RWPE1 (cell line): ENCODE measurements around the gene HTT-AS.

ENCODE experiments used
- CTCF ChIA-PET: fragments of 350-600 bp; sonication (Branson Sonifier 250); formaldehyde crosslinking; extraction: SDS; loops from one replicate; lab custom pipeline; 2021; lab: Yijun Ruan, JAX
- POLR2A ChIA-PET: fragments of 400-600 bp; formaldehyde crosslinking; extraction: SDS; loops from one replicate; lab custom pipeline; 2020; ENCODE audit warnings: antibody characterized with exemption; ENCODE audit not compliant: low non-redundant PET; lab: Yijun Ruan, JAX
- DNase-seq: peaks from one replicate; pipeline ENCODE4 v3.0.0; 2012; ENCODE audit warnings: low spot score
- H3K27ac ChIP-seq: fragments of 450-650 bp; 2 replicates; pipeline ENCODE4 v1.5.1; 2017
- CTCF ChIP-seq: fragments of 450-650 bp; conservative IDR thresholded peaks from 2 replicates; pipeline ENCODE4 v1.5.1; 2017; ENCODE audit warnings: low read depth, mild to moderate bottlenecking

HTT-AS gene

GRCh38 chr4:3016961-3017360 lies 57.4 kb downstream of the HTT-AS start:
- no peak overlapping the region for H3K27ac ChIP-seq
- ChIA-PET CTCF (no interaction called here), POLR2A (no interaction called here)
- DNase-seq, result no peak
- no peak for TF ChIP-seq CTCF

GRCh38 chr4:3013839-3014350 lies 60.4 kb downstream of the HTT-AS start:
- no peak for DNase-seq
- CTCF ChIA-PET, result no interaction called here
- POLR2A ChIA-PET, result no interaction called here

More at GRCh38 chr4:3013839-3014350, 60.4 kb downstream of the HTT-AS start:
- no peak for TF ChIP-seq CTCF
- no peak overlapping the region for H3K27ac ChIP-seq
